HL-60 (cell line): Measurements from ENCODE around the gene NEK8.

Source experiments
- DNase-seq, 2 experiments: peaks; one replicate each; pipeline ENCODE4 v3.0.0-alpha.2; 2010 to 2020; ENCODE audit warnings: low read depth in 1 of 2, low spot score in 1 of 2
- H3K27ac ChIP-seq: fragments of 250-450 bp; sonication (Bioruptor Pico); replicated peaks from 2 replicates; pipeline ENCODE4 v1.5.1; 2020; ENCODE audit warnings: mild to moderate bottlenecking, moderate library complexity
- H3K27me3 ChIP-seq: fragments of 250-450 bp; sonication (Bioruptor Pico); 2 replicates; pipeline ENCODE4 v1.5.1; 2021; ENCODE audit warnings: mild to moderate bottlenecking, moderate library complexity; ENCODE audit not compliant: insufficient read depth, poor library complexity, severe bottlenecking
- H3K4me3 ChIP-seq: replicated peaks from 2 replicates; pipeline ENCODE4 v1.5.1; 2011; ENCODE audit warnings: mild to moderate bottlenecking, control low read depth, low read length; ENCODE audit not compliant: insufficient read depth
- GABPA ChIP-seq: IDR thresholded peaks from 2 replicates; pipeline ENCODE4 v1.6.1; 2012; ENCODE audit warnings: low read depth
- POLR2AphosphoS5 ChIP-seq: IDR thresholded peaks from 2 replicates; pipeline ENCODE4 v1.6.1; 2012; ENCODE audit warnings: low read depth
- SPI1 ChIP-seq: IDR thresholded peaks from 2 replicates; pipeline ENCODE4 v1.6.1; 2012; ENCODE audit warnings: low read depth, mild to moderate bottlenecking, borderline replicate concordance
- TF ChIP-seq, protein P1 (sequence below): IDR thresholded peaks from 2 replicates; pipeline ENCODE4 v1.6.1; 2012; ENCODE audit warnings: low read depth; ENCODE audit not compliant: insufficient replicate concordance
- TF ChIP-seq, protein P2 (sequence below): IDR thresholded peaks from one replicate; pipeline ENCODE4 v1.5.1; 2011; ENCODE audit warnings: low read length, control low read depth, inconsistent platforms; ENCODE audit not compliant: insufficient read depth

The NEK8 gene

DNA sequence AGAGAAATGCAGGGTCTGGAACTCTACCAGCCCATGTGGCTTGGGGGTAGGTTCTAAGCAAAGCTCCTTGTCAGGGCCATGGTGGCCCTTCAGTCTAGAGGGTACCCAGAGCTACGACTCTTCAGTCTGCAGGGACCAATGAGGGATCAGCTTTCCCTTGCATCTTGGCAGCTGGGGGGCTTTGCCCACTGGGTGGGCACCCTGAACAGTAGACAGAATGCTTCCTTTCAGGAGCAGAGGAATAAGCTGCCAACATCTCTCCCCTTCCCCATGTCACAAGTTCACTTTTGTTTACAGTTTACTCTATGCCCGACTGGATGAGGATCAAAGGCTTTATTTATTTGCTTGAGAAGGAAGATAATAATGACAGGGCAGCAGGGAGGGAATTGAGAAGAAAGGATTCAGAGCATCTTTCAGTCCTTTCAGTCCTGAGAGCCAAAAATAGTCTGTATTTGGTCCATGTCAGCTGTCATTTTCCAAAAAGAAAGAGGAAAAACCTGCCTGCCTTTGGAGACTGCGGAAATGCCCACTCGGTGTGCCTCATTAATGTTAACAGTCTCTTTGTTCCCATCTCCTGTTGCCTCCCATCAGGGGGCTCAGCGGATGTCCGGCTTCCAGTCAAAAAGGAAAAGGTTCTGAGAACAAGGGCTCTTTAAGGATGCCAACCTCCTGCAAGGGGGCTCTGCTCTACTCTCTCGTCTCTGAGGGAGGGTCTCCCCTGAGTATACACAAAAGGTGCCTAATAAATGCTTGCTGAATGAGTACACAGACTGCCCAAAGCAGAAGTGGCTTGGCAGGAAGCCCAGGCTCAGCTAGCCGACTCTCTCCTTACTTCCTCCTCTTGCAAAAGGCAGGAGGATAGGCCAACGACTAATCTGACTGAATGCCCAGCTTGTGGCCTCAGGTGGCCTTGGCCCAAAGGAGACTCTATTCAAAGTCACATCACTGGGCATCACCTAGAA is 32.3 kb downstream of the NEK8 start:
- Histone ChIP-seq H3K27me3 (no peaks in the 10 kb centered on the region), H3K4me3 (no peak overlapping the region), H3K27ac (peak overlapping the region; percentile 56)
- TF ChIP-seq SPI1: peak; percentile 85; the same call in 1 of the 2 replicates
- TF ChIP-seq, protein P1, sequence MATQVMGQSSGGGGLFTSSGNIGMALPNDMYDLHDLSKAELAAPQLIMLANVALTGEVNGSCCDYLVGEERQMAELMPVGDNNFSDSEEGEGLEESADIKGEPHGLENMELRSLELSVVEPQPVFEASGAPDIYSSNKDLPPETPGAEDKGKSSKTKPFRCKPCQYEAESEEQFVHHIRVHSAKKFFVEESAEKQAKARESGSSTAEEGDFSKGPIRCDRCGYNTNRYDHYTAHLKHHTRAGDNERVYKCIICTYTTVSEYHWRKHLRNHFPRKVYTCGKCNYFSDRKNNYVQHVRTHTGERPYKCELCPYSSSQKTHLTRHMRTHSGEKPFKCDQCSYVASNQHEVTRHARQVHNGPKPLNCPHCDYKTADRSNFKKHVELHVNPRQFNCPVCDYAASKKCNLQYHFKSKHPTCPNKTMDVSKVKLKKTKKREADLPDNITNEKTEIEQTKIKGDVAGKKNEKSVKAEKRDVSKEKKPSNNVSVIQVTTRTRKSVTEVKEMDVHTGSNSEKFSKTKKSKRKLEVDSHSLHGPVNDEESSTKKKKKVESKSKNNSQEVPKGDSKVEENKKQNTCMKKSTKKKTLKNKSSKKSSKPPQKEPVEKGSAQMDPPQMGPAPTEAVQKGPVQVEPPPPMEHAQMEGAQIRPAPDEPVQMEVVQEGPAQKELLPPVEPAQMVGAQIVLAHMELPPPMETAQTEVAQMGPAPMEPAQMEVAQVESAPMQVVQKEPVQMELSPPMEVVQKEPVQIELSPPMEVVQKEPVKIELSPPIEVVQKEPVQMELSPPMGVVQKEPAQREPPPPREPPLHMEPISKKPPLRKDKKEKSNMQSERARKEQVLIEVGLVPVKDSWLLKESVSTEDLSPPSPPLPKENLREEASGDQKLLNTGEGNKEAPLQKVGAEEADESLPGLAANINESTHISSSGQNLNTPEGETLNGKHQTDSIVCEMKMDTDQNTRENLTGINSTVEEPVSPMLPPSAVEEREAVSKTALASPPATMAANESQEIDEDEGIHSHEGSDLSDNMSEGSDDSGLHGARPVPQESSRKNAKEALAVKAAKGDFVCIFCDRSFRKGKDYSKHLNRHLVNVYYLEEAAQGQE: no peak
- TF ChIP-seq POLR2AphosphoS5: peak; percentile 55; the same call in 1 of the 2 replicates
- peak in 1 of 2 experiments; percentile 90 for DNase-seq

DNA sequence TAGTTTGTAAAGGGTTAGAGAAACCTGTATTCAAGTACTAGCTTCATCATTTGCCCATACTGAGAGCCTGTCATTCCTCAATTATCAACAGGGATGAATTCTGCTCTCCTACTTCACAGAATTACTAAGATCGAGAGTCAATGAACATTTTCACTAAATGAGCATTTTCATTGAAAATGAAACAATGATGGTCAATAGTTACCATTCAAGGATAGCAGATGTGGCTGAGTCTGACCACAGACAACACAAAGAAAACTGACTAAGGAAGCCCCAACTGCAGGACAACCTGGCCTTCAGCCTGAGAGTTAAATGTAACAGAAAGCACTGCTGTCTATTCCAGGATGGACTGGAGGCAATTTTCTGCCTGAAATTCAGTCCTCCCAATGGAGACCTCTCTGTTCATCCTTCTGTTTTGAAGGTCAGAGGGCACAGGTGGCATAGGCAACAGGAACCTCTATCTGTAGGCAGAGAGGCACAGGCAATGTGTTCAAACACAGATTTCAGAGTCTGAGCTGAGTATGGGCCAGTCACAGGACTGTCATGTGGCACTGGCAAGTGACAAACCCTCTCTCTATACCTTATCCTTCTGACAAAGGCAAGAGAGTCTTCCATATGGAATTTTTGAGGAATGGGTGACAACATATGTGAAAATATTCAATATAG is 34.7 kb downstream of the NEK8 start:
- no peak for DNase-seq
- TF ChIP-seq, protein P2, sequence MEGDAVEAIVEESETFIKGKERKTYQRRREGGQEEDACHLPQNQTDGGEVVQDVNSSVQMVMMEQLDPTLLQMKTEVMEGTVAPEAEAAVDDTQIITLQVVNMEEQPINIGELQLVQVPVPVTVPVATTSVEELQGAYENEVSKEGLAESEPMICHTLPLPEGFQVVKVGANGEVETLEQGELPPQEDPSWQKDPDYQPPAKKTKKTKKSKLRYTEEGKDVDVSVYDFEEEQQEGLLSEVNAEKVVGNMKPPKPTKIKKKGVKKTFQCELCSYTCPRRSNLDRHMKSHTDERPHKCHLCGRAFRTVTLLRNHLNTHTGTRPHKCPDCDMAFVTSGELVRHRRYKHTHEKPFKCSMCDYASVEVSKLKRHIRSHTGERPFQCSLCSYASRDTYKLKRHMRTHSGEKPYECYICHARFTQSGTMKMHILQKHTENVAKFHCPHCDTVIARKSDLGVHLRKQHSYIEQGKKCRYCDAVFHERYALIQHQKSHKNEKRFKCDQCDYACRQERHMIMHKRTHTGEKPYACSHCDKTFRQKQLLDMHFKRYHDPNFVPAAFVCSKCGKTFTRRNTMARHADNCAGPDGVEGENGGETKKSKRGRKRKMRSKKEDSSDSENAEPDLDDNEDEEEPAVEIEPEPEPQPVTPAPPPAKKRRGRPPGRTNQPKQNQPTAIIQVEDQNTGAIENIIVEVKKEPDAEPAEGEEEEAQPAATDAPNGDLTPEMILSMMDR: no peak
- no peak for TF ChIP-seq SPI1
- TF ChIP-seq, protein P1: no peak
- TF ChIP-seq GABPA: no peak
- no peak for TF ChIP-seq POLR2AphosphoS5
- Histone ChIP-seq H3K27me3 (no peaks in the 10 kb centered on the region), H3K27ac (no peak overlapping the region), H3K4me3 (no peak overlapping the region)

DNA sequence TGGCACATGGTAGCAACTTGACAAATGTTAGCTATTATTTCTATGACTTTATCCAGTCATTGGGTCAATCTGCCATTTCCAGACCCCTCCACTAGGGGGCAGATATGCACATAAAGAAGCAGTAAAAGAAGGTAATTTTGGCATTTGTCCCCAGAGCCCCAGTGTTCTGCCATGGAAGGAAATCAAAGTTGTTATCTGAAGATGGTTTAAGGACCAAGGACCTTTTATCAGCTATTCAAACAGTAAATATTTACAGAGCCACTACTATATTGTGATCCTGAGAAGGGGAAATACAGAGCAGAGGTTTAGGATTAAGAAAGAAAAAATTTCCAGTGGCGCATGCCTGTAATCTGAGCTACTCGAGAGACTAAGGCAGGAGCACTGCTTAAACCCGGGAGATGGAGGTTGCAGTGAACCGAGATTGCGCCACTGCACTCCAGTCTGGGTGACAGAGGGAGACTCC is 35.2 kb downstream of the NEK8 start:
- TF ChIP-seq, protein P2: peak; percentile 92
- TF ChIP-seq POLR2AphosphoS5: no peak
- Histone ChIP-seq H3K27ac (no peak overlapping the region), H3K27me3 (no peaks in the 10 kb centered on the region), H3K4me3 (no peak overlapping the region)
- peak in 1 of 2 experiments; percentile 79 for DNase-seq

DNA sequence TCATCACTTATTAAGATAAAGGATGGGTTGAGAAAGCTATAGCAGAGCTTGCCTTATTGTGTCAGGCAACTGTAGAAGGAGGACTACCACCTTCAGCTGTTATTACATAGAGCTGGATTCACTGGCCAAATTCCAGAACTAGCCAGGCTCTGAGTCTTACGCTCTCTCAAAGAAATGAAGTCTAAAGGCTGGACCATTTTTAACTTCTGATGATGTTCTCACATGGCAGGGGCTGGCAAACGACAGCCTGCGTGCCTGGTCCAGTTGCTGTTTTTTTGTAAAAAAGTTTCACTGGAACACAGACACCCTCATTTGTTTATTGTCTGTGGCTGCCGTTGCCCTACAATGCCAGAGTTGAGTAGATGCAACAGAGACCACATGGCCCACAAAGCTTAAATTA is 36.5 kb downstream of the NEK8 start:
- no peak overlapping the region for H3K27ac ChIP-seq
- no peak overlapping the region for H3K4me3 ChIP-seq
- DNase-seq: no peak
- TF ChIP-seq GABPA: no peak
- TF ChIP-seq, protein P1: no peak
- TF ChIP-seq POLR2AphosphoS5: no peak
- H3K27me3 ChIP-seq: no peaks in the 10 kb centered on the region
